Measurements from ENCODE around the gene GPD1. TPM values are rescaled to one million over a fixed set of nuclear protein-coding genes. Genes with fewer than 3 reads are reported as not detected.

GPD1 gene
- total and polyA plus RNA-seq, 9 of the 15 experiments (the other 6 are each of a cell fraction or from before 2014, with no cell fraction given) = 0.13 to 1.00 (median 0.55) TPM

GRCh38 chr12:50112456-50113218, 8.8 kb downstream of the GPD1 start (continued):
- TF ChIP-seq ZNF407 (IDR thresholded peaks at IDR 0.05; ENCODE audit: low read depth) (peak; percentile 61), BDP1 (IDR thresholded peaks at IDR 0.05; ENCODE audit: insufficient read depth, insufficient read length) (no peak), DIDO1 (tag; IDR thresholded peaks at IDR 0.05; ENCODE audit: low read depth) (no peak), JUND (IDR thresholded peaks at IDR 0.05; ENCODE audit: borderline replicate concordance, low read depth, low read length) (no peak), JUND (tag; IDR thresholded peaks at IDR 0.05; ENCODE audit: borderline replicate concordance, low read depth, low read length) (no peak), ZNF197 (CRISPR knock-in tag; IDR thresholded peaks at IDR 0.05; ENCODE audit: low read depth) (no peak), PHF21A (IDR thresholded peaks at IDR 0.05; ENCODE audit: borderline replicate concordance, low read depth) (no peak), ELK1 (CRISPR knock-in tag; IDR thresholded peaks at IDR 0.05) (no peak), TEAD4 (IDR thresholded peaks at IDR 0.05; ENCODE audit: low read length) (no peak), TEAD4 (CRISPR knock-in tag; IDR thresholded peaks at IDR 0.05; ENCODE audit: borderline replicate concordance) (no peak), UBTF (IDR thresholded peaks at IDR 0.05; ENCODE audit: borderline replicate concordance in 1 of 2, low read depth in 2 of 2, low read length in 2 of 2) (peak; percentile 32 to 78; a peak in 3 of 4 replicates), NONO (IDR thresholded peaks at IDR 0.05; ENCODE audit: low read depth in 2 of 2, low read length in 1 of 2) (no peak), NELFE (IDR thresholded peaks at IDR 0.05; ENCODE audit: insufficient read depth, insufficient read length) (no peak), ZNF274 (IDR thresholded peaks at IDR 0.05; ENCODE audit: borderline replicate concordance, low read depth, low read length) (no peak), NFE2 (IDR thresholded peaks at IDR 0.05; ENCODE audit: low read depth) (no peak), SIN3A (IDR thresholded peaks at IDR 0.05; ENCODE audit: borderline replicate concordance in 2 of 2, control insufficient read depth in 1 of 2, low read depth in 2 of 2, low read length in 2 of 2) (no peak; a peak in 1 of 4 replicates)
